MM.1S (cell line): Measurements from ENCODE around the gene KLHL35.

Experiments
- EZH2 ChIP-seq: fragments of 300-600 bp; sonication (generic); optimal IDR thresholded peaks from 2 replicates; pipeline ENCODE3; 2017; ENCODE audit warnings: low read depth, mild to moderate bottlenecking, antibody characterized with exemption, low read length, mixed read lengths
- EZH2phosphoT487 ChIP-seq: fragments of 300-600 bp; sonication (generic); IDR thresholded peaks from 2 replicates; pipeline ENCODE4 v1.6.1; 2018; ENCODE audit warnings: antibody characterized with exemption, low read length
- TF ChIP-seq, protein P1 (sequence below): fragments of 300-600 bp; sonication (generic); IDR thresholded peaks from 2 replicates; pipeline ENCODE4 v1.5.1; 2016; ENCODE audit warnings: antibody characterized with exemption, low read length, mixed read lengths

DNA sequence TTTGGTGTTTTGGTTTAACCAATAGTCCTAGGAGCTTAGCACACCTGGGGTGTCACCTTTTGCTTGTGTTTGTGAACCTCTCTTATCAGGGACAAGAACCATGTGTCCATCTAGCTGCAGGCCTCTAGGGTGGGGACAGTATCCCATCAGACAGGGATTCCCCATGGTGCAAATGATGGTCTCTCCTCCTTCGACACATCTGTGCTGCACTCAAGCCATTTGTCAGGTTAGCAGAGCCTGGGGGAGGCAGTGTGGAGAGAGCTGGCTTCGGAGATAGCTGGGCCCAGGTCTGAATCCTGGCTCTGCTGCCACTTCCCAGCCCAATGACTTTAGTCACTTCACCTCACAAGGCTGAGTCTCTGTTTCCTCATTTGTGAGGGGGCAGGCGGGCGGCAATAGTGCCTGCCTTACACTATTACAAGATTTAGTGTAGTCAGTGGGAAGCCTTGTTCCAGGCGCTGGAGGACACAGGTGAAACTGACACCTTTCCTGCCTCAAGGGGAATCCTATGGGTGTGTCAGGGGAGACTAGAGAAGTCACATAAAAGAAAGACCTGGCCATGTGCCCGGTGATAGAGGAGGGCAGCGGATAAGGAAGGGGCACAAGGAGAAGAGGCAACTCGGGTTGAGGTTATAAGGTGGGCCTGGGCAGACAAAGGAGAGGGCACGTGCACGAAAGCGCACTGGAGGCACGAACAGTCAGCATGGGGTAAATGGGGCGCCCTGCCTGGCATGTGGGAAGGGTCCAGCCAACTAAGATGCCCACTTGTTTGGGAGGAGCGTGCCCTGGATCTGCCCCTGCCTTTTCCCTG, 12.6 kb downstream of the KLHL35 start:
- TF ChIP-seq EZH2phosphoT487 (no peak), EZH2 (no peak)
- TF ChIP-seq, protein P1, sequence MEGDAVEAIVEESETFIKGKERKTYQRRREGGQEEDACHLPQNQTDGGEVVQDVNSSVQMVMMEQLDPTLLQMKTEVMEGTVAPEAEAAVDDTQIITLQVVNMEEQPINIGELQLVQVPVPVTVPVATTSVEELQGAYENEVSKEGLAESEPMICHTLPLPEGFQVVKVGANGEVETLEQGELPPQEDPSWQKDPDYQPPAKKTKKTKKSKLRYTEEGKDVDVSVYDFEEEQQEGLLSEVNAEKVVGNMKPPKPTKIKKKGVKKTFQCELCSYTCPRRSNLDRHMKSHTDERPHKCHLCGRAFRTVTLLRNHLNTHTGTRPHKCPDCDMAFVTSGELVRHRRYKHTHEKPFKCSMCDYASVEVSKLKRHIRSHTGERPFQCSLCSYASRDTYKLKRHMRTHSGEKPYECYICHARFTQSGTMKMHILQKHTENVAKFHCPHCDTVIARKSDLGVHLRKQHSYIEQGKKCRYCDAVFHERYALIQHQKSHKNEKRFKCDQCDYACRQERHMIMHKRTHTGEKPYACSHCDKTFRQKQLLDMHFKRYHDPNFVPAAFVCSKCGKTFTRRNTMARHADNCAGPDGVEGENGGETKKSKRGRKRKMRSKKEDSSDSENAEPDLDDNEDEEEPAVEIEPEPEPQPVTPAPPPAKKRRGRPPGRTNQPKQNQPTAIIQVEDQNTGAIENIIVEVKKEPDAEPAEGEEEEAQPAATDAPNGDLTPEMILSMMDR = no peak
